GM23248 (cell line): Measurements from ENCODE around the gene CACNG5.

Experiments
- EZH2 ChIP-seq: fragments of 200-600 bp; sonication (generic); IDR thresholded peaks from 2 replicates; pipeline ENCODE4 v1.6.1; 2018; ENCODE audit warnings: antibody characterized with exemption, mild to moderate bottlenecking; ENCODE audit not compliant: insufficient read depth, poor library complexity, severe bottlenecking
- EZH2phosphoT487 ChIP-seq: fragments of 200-600 bp; sonication (generic); IDR thresholded peaks from 2 replicates; pipeline ENCODE4 v1.6.1; 2018; ENCODE audit warnings: antibody characterized with exemption, moderate library complexity, mild to moderate bottlenecking, low read depth; ENCODE audit not compliant: insufficient read depth

DNA sequence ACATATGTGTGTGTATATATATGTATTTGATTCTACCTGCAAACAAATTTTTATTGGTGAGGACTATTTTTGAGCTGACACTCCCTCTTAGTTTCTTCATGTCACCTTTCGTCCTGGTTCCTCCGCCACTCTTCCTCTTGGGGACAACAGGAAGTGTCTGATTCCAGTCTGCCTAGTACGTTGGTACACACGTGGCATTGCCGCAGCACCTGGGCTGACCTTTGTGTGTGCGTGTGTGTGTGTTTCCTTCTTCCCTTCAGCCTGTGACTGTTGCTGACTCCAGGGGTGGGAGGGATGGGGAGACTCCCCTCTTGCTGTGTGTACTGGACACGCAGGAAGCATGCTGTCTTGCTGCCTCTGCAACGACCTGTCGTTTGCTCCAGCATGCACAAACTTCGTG, 29.4 kb upstream of the CACNG5 start:
- no peak for TF ChIP-seq EZH2
- no peak for TF ChIP-seq EZH2phosphoT487
